GM10847 (cell line): ENCODE measurements around the gene SIAH2.
A peak's percentile ranks its signal among the peaks of the same experiment; 100 is the strongest.

ENCODE experiments used
- POLR2A ChIP-seq: IDR thresholded peaks from 2 replicates; pipeline ENCODE4 v1.6.1; 2011; ENCODE audit not compliant: insufficient read length; ENCODE audit errors: extremely low read depth

Gene SIAH2

DNA sequence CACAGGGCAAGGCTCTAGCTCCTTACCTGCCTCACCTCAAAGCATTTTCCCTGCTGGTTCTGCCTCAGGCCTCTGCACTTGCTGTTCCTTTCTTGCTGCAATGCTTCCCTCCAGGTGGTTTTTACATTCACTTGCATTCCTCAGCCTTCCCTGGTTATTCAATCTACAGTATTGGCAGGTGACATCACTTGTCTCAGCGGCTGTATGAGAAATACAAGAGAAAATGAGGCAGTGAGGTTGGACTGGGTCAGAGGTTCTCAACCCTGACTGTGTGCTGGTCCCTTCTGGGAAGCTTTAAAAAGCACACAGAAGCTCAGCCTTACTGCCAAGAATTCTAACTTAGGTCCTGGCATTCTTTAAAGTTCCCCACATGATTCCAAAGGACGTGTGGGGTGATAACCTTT is 26.7 kb downstream of the SIAH2 start:
- no peak for TF ChIP-seq POLR2A

DNA sequence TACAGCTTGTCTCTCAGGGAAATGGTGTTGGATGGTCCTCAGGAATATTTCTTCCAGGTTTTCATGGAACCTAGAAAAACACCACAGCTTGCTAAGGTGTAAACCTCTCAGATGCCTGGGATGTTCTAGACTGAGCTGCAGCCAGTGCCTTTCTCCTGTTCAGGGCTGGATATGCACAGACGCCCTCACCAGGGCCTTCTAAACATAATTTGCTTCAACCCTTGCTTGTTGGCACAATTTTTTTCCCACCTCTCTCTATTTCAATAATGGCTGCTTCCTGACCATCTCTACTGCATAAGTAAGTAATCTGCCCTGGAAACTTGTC is 28.2 kb downstream of the SIAH2 start:
- TF ChIP-seq POLR2A: no peak

DNA sequence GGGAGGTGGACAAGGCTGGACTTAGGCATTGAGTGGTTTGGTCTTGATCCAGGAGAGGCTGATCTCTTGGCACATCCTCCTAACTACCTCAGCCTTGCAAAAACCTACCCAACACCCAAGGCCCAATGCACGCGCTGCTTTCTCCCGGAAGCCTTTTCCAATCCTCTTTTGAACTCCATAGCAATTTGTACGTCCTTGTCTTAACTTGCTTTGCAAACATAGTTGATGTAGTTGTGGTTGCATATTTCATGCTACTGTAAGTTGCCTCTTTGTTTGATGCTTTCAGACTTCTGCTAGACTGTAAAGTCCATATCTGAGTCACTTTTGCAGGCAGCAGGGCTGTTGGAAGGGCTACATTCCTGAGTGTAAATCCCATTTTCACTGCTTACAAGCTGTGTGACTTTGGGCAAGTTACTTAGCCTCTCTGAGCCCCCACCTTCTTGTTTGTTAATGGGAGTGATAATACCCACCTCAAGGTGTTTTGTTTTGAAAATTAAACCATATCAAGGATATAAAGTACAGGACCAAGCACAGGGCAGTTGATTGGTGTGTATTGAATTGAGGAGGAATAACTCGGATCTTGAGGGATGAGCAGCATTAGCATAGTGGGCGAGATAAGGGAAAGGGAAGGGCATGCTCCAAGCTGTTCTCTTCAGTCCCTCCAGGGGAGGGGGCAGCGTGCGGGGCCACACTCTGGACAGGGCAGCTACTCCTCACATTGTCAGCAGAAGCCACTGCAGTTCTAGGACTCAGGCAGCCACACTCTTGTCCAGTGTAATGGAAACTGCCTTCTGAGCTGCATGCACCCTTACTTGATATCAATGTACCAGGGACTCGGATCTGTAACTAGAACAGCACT is 28.8 kb downstream of the SIAH2 start:
- TF ChIP-seq POLR2A: no peak

DNA sequence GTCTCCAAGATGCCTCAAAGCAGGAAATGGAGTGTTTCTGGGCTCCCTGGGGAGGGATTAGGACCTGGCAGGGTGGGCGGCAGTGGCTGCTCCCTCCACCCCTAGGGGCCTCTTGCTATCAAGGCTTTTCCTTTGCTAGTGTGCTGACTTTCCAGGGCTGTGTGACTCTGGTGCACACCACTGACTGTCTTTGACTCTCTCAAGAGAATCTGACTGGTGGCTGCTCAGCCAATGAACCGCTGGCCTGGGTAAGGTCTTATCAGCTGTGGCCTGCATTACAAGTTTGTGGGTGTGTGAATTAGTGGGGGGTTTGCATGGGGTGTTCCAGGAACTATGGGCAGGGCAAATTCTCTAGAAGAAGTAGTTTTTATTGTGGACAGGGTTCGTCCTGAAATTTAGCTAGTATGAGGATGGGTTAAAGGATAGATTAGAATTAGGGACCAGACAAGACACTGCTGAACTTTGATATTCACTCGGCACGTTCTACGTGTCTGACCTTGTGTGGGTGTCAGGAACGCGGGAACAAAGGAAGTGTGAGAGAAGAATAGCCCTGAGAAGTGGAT is 29.5 kb downstream of the SIAH2 start:
- TF ChIP-seq POLR2A: no peak

DNA sequence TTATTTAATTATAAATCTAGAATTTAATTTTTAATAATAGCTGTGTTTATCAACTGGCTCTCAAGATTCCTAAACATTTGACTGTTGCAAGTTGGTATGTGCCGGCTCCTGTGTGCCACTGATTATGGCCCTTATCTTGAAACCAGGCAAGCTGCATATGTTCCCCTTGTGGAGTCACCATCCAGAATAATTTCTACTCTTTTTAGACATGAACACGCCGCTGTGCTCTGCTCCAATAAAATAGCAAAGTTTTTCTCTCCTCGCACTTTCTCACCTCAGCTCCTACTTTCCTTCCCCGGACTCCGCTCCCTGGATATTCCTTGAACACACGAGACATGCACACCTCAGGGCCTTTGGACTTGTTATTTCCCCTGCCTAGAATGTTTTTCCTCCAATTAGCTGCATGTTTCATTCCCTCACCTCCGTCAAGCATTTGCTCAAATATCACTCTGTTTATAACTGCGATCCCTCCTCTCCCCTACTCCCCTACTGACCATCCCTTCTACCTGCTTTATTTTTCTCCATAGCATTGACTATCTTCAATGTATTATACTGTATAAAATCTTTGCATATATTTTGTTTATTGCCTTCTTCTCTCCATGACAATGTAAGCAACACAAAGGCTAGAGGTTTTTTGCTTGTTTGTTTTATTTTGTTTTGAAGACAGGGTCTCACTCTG is 33.1 kb downstream of the SIAH2 start:
- TF ChIP-seq POLR2A: no peak

DNA sequence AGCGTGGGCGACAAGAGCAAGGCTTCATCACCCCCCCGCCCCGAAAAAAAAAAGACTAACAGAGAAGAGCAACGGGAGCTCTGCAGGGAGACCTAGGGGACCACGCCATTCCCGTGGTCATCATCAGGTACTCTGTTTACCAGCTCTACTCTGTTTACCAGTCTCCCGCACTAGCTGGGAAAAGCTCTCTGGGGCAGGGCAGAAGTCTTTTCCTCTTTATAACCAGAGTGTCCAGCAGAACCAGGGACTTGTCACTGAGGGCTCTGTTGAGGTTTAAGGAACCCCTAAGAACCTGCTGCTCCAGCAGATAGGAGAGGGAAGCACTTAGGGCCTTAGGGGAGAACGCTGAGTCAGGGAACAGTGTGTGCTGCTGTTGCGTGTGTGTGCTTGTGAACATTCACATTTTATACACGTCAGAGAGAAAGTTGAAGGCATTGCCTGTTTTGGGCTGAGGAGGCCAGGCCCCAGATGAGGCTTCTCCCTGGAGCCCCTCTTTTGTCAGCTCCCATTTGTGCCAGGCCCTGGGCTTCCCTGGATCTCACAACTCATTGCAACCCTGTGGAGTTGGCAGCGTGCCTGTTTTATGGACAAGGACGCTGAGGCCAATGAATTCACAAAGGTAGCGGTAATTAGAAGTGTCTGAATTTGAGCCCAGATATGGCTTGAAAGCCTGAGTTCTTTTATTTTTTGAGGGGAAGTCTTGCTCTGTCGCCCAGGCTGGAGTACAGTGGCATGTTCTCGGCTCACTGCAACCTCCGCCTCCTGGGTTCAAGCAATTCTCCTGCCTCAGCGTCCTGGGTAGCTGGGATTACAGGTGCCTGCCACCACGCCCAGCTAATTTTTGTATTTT is 35.1 kb downstream of the SIAH2 start:
- no peak for TF ChIP-seq POLR2A

DNA sequence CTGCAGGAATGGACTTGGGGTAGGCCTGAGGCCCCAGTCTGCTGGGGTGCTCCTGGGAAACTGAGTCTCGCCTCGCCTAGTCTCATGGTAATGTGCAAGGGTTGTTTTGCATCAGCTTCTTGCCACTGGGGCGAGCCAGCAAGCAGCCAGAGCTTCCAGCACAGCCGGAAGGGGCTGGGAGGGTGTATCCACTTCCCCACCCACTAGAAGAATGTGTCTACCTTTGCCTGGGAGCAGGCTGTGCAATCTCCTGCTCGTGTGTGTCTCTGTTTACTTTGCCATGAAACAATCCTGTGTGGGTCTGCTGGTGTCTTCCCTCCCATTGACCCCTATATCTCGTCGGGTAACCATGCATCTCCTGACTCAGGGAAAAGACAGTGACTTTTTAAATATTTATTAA is 37.4 kb downstream of the SIAH2 start:
- no peak for TF ChIP-seq POLR2A

DNA sequence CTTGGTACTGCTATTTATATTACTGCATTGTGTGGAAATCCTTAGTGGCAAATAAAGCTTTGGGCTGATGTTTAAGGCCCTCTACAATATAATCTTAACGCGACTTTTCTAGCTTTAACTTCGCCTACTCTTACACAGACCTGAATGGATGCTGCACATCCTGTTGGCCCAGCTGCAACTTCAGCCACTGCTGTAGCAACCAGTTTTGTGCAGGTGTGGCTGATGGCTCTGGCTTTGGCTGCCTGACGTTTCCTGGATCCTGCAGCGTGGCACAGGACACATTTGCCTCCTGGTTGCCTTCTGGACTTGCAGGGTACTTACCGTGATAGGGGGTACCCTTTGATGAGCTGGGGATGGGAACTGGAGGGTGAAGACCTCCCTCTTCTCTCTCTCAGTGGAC is 39.0 kb downstream of the SIAH2 start:
- TF ChIP-seq POLR2A: no peak

DNA sequence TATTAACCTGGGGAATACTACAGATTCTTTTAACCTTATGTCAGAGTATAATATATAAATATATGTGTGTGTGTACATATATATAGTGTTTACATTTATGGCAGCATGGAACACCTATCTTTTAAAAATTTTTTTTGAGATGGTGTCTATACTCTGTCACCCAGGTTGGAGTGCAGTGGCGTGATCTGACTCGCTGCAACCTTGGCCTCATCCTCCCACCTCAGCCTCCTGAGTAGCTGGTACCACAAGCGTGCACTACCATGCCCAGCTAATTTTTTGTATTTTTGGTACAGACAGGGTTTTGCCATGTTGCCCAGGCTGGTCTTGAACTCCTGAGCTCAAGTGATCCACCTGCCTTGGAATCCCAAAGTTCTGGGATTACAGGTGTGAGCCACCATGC is 40.7 kb downstream of the SIAH2 start:
- TF ChIP-seq POLR2A: no peak

DNA sequence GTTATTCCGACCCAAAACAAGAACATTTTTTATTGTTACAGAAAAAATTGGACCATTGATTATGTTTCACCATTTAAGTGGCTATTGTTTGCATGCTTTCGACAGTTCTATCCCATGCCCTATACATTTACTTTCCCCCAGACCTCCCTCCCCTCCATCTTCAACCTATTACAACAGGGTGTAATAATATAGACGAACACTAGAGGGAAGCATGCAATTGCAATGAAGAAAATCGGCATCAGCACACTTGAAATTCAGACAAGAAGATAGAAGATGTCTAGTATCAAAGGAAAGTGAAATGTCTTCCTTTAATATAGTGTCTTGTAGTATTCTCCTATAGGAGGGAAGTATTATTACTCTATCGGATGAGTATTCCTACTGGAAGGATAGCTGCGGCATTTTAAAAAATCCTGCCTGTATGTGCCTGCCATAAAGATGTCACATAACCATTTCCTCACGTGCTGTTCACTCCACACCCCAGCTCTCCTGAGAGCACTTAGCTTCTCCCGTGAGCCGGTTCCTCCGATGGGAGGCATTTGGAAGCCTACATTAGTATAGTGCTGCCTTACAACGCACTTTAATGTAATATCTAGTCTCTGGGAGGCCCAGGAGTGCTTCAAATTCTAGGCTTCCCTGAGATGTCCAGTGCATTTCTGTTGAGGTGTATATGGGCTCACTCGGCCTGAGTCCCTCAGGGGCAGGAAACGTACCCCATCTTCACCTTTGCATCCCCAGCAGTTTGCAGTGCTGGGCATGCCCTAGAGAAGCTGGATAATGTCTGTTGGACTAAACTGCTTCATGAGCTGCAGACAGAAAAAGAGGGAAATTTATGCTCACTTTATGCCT is 41.5 kb downstream of the SIAH2 start:
- TF ChIP-seq POLR2A: no peak

DNA sequence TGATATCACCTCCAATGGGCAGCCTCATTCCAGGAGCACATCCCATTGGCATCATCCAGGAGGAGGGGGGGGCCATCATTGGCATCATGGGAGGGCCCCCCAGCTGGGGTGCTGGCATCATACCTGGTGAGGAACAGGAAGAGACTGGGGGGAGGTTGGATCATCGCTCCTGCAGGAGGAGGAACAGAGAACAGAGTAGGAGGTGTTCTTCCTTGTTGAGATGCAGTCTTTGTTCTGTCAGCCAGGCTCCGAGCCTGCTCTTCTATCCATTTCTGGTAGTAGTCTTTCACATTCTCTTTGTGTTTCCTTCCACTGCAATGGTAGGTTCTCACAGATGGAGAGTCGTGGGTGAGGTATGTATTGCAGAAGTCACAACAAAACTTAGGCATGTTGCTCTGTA is 42.5 kb downstream of the SIAH2 start:
- TF ChIP-seq POLR2A: no peak

DNA sequence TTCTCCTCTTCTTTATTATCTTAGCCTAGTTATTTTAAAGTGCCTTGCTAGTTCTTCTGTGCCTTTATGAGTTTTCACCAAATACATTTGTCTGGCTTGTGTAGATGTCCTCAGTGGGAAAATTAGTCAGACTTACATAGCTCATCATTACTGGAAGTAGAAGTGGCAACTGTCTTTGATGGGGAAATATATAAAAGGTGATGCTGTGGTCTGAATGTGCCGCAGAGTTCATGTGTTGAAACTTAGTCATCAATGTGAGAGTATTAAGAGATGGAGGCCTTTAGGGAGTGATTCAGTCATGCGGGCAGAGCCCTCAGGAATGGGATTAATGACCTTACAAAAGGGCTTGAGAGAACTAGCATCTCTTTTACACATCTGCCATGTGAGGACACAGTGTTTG is 52.9 kb downstream of the SIAH2 start:
- TF ChIP-seq POLR2A: no peak

DNA sequence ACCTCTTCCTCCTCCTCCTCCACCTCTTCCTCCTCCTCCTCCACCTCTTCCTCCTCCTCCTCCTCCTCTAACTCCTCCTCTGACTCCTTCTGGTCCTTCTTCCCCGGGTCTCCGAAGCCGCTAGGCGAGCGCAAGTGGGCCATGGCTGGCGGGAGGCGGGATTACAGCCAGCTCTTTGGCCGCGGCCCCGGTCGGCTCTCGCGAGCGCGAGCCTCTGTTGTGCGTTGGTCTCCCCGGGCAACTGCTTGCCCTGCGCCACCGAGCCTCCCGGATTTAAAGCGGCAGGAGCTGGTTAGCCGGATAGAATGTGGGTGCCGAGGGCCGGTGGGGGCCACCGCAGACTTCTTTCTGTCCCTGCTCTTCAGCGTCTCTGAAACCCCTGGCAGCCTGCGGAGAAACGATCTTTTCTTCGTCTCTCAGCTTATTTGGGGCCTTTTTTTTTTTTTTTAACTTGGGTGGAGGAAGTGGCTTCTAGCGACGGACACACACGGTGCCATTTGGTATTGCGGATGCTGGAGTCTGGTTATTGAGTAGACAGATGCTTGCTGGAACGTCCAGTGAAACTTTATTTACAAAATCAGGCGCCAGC is 59.1 kb downstream of the SIAH2 start, which contains the start of gene ERICH6:
TSS of gene ERICH6 (minus strand) at position 165 of the 589 bp plus-strand sequence. CDS start at position 143, 22 bp downstream.
- TF ChIP-seq POLR2A: peak; percentile 61

DNA sequence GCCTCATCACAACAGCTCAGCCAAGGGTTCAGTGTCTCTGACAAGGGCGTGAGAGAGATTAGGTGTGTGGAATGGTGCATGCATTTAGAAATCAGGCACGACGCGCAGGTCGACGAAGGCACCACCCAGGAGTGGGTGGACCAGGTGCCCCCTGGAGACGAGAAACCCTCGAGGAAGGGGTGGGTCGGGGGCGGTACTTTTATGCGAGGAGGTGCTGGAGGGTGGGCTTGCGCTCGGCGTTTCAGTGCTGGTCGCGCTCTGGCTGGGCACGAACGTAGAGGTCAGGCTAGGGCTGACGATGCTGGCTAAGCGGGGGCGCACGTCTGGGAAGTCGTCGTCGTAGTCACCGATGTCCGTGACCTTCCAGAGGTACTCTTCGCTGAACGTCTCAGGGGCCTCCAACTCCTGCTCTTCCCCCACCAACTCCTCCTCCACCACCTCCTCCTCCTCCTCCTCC is 59.6 kb downstream of the SIAH2 start:
- no peak for TF ChIP-seq POLR2A
